HG03565 (cell line): Measurements from ENCODE around the gene OR5T2.
"Not testable (repeated sequence)": the region's sequence is repeated elsewhere in the genome, so short reads cannot be mapped to it uniquely, and the experiment has no call there.

Experiments
- ATAC-seq: cut with Tn5 transposase; IDR thresholded peaks from one replicate; pipeline ENCODE4 v1.9.1; 2021; ENCODE audit warnings: mild to moderate bottlenecking, moderate library complexity; ENCODE audit not compliant: unreplicated experiment

OR5T2 gene

DNA sequence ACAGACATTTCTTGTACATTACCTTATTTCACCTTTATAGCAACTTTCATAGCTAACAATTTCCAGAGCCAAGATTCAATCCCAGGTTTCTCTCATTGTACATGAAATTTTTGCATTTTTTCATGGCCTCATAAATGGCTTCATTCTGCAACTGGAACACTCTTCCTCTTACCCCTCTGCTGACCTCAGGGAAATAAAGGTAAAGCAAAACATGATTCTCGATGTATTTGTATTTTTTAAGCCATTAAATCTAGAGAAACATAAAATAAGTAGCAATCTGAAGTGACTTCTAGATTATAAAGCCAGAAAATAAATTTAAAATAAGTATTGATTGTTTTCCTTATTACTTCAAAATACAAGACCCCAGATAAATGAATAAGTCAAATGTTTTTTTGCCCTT is at the start of gene OR5T2:
Gene OR5T2 (minus strand): TSS at position 101 of the 400 bp plus-strand sequence. CDS start 1,193 bp downstream, outside the sequence.
- no peak for ATAC-seq

DNA sequence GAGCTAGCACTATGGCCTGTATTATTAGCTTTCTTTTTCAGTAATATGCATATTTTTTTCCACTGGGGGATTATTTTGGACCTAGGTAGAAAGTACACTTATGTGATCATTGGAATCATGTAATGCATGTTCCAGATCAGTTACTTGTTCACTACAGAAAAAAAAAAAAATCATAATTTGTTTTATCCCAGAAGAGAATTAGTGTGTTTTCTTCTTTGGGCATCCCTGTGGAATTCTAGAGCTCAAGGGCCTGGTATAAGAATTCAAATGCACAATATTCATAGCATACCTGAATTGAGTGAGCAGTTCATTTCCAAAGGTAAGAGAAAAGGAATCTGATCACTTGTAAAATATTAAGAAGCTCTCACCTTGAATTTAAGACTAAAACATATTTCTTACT is 39.8 kb upstream of the OR5T2 start, which contains the start of gene OR5T1:
Gene OR5T1 (plus strand): TSS at position 301 of the 400 bp plus-strand sequence. CDS start 1,485 bp downstream, outside the sequence.
- no peak for ATAC-seq

DNA sequence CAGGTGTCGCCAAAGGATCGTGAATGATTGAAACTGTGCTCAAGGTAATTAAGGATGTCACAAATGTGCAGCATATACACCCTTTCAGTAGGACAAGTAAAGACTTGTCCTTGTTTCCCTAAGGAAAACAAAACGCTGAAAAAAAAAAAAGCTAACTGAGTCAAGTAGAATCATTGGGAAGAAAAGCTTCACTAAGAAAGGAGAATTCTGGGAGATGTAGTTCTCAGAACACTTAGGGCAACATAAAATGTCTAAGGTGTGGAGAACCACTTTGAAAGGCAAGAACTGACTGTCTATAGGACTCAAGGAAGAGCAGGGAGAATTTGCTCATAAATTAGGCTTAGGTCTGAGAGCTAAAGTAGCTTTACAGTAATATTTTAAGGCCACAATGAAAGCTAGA is 37.0 kb upstream of the OR5T2 start:
- ATAC-seq, result no peak

GRCh38 chr11:56251954-56252353 is 17.9 kb upstream of the OR5T2 start, which contains the start of gene OR5T3:
Gene OR5T3, plus strand, starts transcription at chr11:56252254. Its CDS starts 0 bp downstream, at chr11:56252254.
- no peak for ATAC-seq

DNA sequence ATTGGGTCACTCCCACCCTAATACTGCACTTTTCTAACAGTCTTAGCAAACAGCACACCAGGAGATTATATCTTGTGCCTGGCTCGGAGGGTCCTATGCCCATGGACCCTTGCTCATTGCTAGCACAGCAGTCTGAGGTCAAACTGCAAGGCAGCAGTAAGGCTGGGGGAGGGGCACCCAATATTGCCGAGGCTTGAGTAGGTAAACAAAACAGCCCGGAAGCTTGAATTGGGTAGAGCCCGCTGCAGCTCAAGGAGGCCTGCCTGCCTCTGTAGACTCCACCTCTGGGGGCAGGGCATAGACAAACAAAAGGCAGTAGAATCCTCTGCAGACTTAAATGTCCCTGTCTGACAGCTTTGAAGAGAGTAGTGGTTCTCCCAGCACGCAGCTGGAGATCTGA is 14.3 kb downstream of the OR5T2 start:
- ATAC-seq, result not testable (repeated sequence)

DNA sequence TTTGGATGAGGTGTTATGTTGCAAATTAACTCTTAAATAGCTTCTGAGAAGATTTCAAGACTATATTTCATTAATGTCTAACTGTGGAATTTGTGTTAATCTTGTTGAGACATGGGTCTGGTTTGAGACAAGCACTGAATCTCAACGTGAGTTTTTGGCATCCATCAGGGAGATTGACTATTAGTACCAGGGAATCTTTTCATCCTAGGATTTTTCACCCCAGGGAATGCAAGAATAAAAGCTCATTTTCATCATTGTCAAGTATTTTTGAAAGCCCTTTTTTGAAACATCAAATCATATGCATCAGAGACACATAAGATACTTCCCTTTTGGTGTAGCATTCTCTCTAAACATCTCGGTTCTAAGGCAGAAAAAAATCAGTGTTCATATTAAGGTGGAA is 19.5 kb downstream of the OR5T2 start:
- no peak for ATAC-seq

GRCh38 chr11:56207790-56208189 is 26.3 kb downstream of the OR5T2 start:
- ATAC-seq, result no peak

DNA sequence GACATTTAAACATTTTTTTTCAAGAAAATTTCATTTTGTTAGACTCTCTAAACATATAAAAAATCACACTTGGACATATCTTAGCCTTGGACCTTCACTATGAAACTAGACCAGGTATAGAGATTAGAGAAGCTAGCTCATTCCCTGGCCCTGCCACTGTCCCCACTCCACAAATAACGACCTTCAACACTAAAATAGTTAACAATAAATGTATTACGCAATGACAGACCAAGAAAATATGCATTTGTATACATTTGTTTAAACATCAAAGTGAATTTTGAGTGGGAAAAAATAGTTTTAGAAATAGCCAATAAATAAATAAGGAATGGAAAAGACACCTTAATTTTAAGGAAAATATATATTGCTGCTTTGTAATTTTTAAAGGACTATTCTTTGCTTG is 36.7 kb downstream of the OR5T2 start:
- ATAC-seq, result no peak

GRCh38 chr11:56196705-56197104 is 37.4 kb downstream of the OR5T2 start:
- no peak for ATAC-seq

GRCh38 chr11:56188602-56189001 is 45.5 kb downstream of the OR5T2 start:
- no peak for ATAC-seq

DNA sequence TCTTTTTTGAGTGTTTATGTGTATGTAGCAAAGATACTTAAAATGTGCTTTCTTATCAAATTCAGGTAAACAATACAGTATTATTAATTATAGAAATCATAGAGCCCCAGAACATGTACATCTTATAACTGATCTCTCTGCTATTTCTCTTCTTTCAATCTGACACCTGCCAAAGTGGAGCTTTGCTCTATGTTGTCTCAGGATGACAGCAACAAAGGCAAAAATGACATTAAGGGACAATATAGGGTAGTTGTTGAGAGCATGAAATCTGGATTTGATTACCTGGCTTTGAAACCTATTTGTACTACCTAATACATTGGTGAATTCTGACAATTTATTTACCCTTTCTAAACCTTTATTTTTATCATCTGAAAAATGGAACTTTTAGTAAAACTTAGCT is 50.6 kb downstream of the OR5T2 start:
- ATAC-seq, result no peak
